NT2/D1 (cell line): ENCODE results near the gene ROBO1.

Source experiments
- SUZ12 ChIP-seq: IDR thresholded peaks from 2 replicates; pipeline ENCODE4 v1.6.1; 2011; ENCODE audit not compliant: insufficient read length, insufficient read depth; ENCODE audit errors: extremely low read depth
- YY1 ChIP-seq: IDR thresholded peaks from 2 replicates; pipeline ENCODE4 v1.6.1; 2011; ENCODE audit not compliant: insufficient read length, insufficient read depth
- ZNF274 ChIP-seq: IDR thresholded peaks from 2 replicates; pipeline ENCODE4 v1.6.1; 2011; ENCODE audit warnings: mild to moderate bottlenecking, low read depth, low read length

DNA sequence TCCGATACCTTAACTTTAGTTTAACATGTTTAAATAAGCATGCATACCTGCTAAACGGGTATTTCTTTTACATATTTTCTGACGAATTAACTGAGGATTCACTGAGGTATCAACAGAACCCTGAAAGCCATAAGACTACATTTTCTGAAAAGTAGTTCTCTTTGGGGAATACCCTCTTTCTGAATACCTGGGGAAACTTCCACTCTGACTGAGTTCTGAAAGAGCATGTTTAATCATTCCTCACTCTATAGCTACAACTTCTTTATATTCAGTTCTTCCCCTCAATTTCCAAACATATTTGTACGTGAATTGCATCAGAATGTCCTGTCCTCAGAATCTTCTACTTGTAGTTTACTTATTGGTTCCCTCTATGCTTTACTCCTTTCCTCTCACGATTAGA is 403.0 kb downstream of the ROBO1 start:
- no peak for TF ChIP-seq ZNF274
- no peak for TF ChIP-seq YY1
- TF ChIP-seq SUZ12 = no peak
